SK-N-SH (cell line): ENCODE results near the gene ADGRE2.

Experiments
- FOXJ3 ChIP-seq: sonication (generic); formaldehyde crosslinking; IDR thresholded peaks from 2 replicates; pipeline ENCODE4 v1.5.1; 2020; ENCODE audit warnings: mild to moderate bottlenecking, missing genetic modification reagents
- MAX ChIP-seq: IDR thresholded peaks from 2 replicates; pipeline ENCODE4 v1.4.0; 2012; ENCODE audit warnings: low read depth
- YY1 ChIP-seq: IDR thresholded peaks from 2 replicates; pipeline ENCODE4 v1.4.0; 2012; ENCODE audit warnings: low read depth, mild to moderate bottlenecking
- TF ChIP-seq, protein P1 (sequence below): IDR thresholded peaks from 2 replicates; pipeline ENCODE4 v1.6.1; 2012; ENCODE audit warnings: mild to moderate bottlenecking, low read depth, low read length, moderate library complexity
- TF ChIP-seq, protein P2 (sequence below): IDR thresholded peaks from 2 replicates; pipeline ENCODE4 v1.4.0; 2012; ENCODE audit warnings: low read depth, borderline replicate concordance
- TF ChIP-seq, protein P3 (sequence below): fragments of 200-600 bp; sonication (generic); IDR thresholded peaks from 2 replicates; pipeline ENCODE4 v1.6.1; 2017; ENCODE audit warnings: antibody characterized with exemption, mild to moderate bottlenecking, moderate library complexity

GRCh38 chr19:14826006-14826405 is 47.6 kb upstream of the ADGRE2 start:
- no peak for TF ChIP-seq FOXJ3 (CRISPR knock-in tag)
- TF ChIP-seq, protein P1, sequence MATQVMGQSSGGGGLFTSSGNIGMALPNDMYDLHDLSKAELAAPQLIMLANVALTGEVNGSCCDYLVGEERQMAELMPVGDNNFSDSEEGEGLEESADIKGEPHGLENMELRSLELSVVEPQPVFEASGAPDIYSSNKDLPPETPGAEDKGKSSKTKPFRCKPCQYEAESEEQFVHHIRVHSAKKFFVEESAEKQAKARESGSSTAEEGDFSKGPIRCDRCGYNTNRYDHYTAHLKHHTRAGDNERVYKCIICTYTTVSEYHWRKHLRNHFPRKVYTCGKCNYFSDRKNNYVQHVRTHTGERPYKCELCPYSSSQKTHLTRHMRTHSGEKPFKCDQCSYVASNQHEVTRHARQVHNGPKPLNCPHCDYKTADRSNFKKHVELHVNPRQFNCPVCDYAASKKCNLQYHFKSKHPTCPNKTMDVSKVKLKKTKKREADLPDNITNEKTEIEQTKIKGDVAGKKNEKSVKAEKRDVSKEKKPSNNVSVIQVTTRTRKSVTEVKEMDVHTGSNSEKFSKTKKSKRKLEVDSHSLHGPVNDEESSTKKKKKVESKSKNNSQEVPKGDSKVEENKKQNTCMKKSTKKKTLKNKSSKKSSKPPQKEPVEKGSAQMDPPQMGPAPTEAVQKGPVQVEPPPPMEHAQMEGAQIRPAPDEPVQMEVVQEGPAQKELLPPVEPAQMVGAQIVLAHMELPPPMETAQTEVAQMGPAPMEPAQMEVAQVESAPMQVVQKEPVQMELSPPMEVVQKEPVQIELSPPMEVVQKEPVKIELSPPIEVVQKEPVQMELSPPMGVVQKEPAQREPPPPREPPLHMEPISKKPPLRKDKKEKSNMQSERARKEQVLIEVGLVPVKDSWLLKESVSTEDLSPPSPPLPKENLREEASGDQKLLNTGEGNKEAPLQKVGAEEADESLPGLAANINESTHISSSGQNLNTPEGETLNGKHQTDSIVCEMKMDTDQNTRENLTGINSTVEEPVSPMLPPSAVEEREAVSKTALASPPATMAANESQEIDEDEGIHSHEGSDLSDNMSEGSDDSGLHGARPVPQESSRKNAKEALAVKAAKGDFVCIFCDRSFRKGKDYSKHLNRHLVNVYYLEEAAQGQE = no peak
- TF ChIP-seq MAX = no peak
- TF ChIP-seq, protein P2, sequence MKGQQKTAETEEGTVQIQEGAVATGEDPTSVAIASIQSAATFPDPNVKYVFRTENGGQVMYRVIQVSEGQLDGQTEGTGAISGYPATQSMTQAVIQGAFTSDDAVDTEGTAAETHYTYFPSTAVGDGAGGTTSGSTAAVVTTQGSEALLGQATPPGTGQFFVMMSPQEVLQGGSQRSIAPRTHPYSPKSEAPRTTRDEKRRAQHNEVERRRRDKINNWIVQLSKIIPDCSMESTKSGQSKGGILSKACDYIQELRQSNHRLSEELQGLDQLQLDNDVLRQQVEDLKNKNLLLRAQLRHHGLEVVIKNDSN = no peak
- TF ChIP-seq YY1 = no peak
- TF ChIP-seq, protein P3, sequence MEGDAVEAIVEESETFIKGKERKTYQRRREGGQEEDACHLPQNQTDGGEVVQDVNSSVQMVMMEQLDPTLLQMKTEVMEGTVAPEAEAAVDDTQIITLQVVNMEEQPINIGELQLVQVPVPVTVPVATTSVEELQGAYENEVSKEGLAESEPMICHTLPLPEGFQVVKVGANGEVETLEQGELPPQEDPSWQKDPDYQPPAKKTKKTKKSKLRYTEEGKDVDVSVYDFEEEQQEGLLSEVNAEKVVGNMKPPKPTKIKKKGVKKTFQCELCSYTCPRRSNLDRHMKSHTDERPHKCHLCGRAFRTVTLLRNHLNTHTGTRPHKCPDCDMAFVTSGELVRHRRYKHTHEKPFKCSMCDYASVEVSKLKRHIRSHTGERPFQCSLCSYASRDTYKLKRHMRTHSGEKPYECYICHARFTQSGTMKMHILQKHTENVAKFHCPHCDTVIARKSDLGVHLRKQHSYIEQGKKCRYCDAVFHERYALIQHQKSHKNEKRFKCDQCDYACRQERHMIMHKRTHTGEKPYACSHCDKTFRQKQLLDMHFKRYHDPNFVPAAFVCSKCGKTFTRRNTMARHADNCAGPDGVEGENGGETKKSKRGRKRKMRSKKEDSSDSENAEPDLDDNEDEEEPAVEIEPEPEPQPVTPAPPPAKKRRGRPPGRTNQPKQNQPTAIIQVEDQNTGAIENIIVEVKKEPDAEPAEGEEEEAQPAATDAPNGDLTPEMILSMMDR = no peak
